ENCODE measurements around the gene SYT9. TPM values are rescaled to one million over a fixed set of nuclear protein-coding genes. Genes with fewer than 3 reads are reported as not detected.

The SYT9 gene
- total and polyA plus RNA-seq, 9 of the 15 experiments (the other 6 are each of a cell fraction or from before 2014, with no cell fraction given) = 0.01 TPM; not detected in 8

- FAIRE-seq = no peak
- TF ChIP-seq ZNF830 (CRISPR knock-in tag; IDR thresholded peaks at IDR 0.05) (no peak), EGR1 (conservative IDR thresholded peaks at IDR 0.05) (no peak), KLF10 (CRISPR knock-in tag; IDR thresholded peaks at IDR 0.05) (no peak), HDAC6 (IDR thresholded peaks at IDR 0.05; ENCODE audit: low read depth, low read length) (no peak), ZNF431 (CRISPR knock-in tag; IDR thresholded peaks at IDR 0.05) (no peak)
- TF ChIP-seq, protein P1, sequence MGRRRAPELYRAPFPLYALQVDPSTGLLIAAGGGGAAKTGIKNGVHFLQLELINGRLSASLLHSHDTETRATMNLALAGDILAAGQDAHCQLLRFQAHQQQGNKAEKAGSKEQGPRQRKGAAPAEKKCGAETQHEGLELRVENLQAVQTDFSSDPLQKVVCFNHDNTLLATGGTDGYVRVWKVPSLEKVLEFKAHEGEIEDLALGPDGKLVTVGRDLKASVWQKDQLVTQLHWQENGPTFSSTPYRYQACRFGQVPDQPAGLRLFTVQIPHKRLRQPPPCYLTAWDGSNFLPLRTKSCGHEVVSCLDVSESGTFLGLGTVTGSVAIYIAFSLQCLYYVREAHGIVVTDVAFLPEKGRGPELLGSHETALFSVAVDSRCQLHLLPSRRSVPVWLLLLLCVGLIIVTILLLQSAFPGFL (CRISPR knock-in tag; IDR thresholded peaks at IDR 0.05) = no peak
Measured at GRCh38 chr11:7383406-7383805, 131.7 kb downstream of the SYT9 start.

GRCh38 chr11:7384691-7385090 is 133.0 kb downstream of the SYT9 start:
- Histone ChIP-seq H3K4me1 (replicated peaks in 1 of 2; ENCODE audit: control insufficient read depth in 2 of 2, insufficient read depth in 2 of 2, low read length in 2 of 2) (no peaks in the 10 kb centered on the region), H3K27me3 (ENCODE audit: control insufficient read depth in 2 of 2, insufficient read depth in 2 of 2, low read length in 2 of 2) (no peaks in the 10 kb centered on the region), H3K9me1 (ENCODE audit: control insufficient read depth, insufficient read depth, low read length) (no peaks in the 10 kb centered on the region), H3K4me2 (ENCODE audit: insufficient read depth, low read length) (no peak overlapping the region), H3K27ac (ENCODE audit: extremely low read depth, low read depth, low read length) (no peak overlapping the region), H3K36me3 (ENCODE audit: control insufficient read depth, insufficient read depth, low read length) (no peaks in the 10 kb centered on the region), H3K9ac (ENCODE audit: insufficient read depth in 1 of 2, low read depth in 2 of 2, low read length in 2 of 2) (no peak overlapping the region), H4K20me1 (replicated peaks; ENCODE audit: control insufficient read depth, insufficient read depth, low read length) (no peaks in the 10 kb centered on the region), H3K79me2 (ENCODE audit: control insufficient read depth, insufficient read depth, low read length) (no peaks in the 10 kb centered on the region), H2AFZ (ENCODE audit: low read depth, low read length) (no peak overlapping the region), H3K9me3 (replicated peaks; ENCODE audit: control insufficient read depth, insufficient read depth, low read depth, low read length) (no peaks in the 10 kb centered on the region), H3K4me3 (no peak overlapping the region)
- intact Hi-C loops (cut with micrococcal nuclease) (no loop called here), in situ Hi-C loops (cut with MboI) (no loop called here)
- no TSS peak for BruUV-seq (replicated peaks)
- POLR2A ChIA-PET = no interaction called here
- DNase-seq (ENCODE audit: extremely low read depth in 1 of 4, low spot score in 3 of 4) (no peak), ATAC-seq (no peak), FAIRE-seq (no peak)
- CTCF ChIA-PET (ENCODE audit: low intra/inter-chr PET ratio) = no interaction called here
- TF ChIP-seq NEUROD1 (IDR thresholded peaks at IDR 0.05; ENCODE audit: borderline replicate concordance, low read depth, low read length, partially characterized antibody) (no peak), ZBTB26 (CRISPR knock-in tag; IDR thresholded peaks at IDR 0.05) (no peak), ZNF518B (CRISPR knock-in tag; IDR thresholded peaks at IDR 0.05) (no peak), MYC (IDR thresholded peaks at IDR 0.05; ENCODE audit: low read depth, low read length) (no peak), MYC (CRISPR knock-in tag; IDR thresholded peaks at IDR 0.05; ENCODE audit: borderline replicate concordance, low read depth) (no peak)

More at GRCh38 chr11:7383406-7383805, 131.7 kb downstream of the SYT9 start:
- intact Hi-C loops (cut with micrococcal nuclease) = no loop called here
- Histone ChIP-seq H3K4me2 (ENCODE audit: insufficient read depth, low read length) (no peak overlapping the region), H3K27ac (ENCODE audit: extremely low read depth, low read depth, low read length) (no peak overlapping the region), H3K4me1 (replicated peaks in 1 of 2; ENCODE audit: control insufficient read depth in 2 of 2, insufficient read depth in 2 of 2, low read length in 2 of 2) (no peaks in the 10 kb centered on the region), H3K9me3 (replicated peaks; ENCODE audit: control insufficient read depth, insufficient read depth, low read depth, low read length) (no peaks in the 10 kb centered on the region), H3K27me3 (ENCODE audit: control insufficient read depth in 2 of 2, insufficient read depth in 2 of 2, low read length in 2 of 2) (no peaks in the 10 kb centered on the region), H2AFZ (ENCODE audit: low read depth, low read length) (no peak overlapping the region), H3K79me2 (ENCODE audit: control insufficient read depth, insufficient read depth, low read length) (no peaks in the 10 kb centered on the region), H3K9me1 (ENCODE audit: control insufficient read depth, insufficient read depth, low read length) (no peaks in the 10 kb centered on the region), H3K36me3 (ENCODE audit: control insufficient read depth, insufficient read depth, low read length) (no peaks in the 10 kb centered on the region), H3K4me3 (no peak overlapping the region), H4K20me1 (replicated peaks; ENCODE audit: control insufficient read depth, insufficient read depth, low read length) (no peaks in the 10 kb centered on the region), H3K9ac (ENCODE audit: insufficient read depth in 1 of 2, low read depth in 2 of 2, low read length in 2 of 2) (no peak overlapping the region)
- CTCF ChIA-PET (ENCODE audit: low intra/inter-chr PET ratio) = no interaction called here
- no TSS peak for BruUV-seq (replicated peaks)
- POLR2A ChIA-PET = no interaction called here
- DNase-seq (ENCODE audit: extremely low read depth in 1 of 4, low spot score in 3 of 4) (no peak), ATAC-seq (no peak)
- in situ Hi-C loops (cut with MboI) = no loop called here
- 0% methylated on average over 4 of the region's 4 CpGs for WGBS (ENCODE audit: insufficient coverage, low coverage, missing lambda C conversion rate)
